ENCODE data around the gene DOCK6.

GRCh38 chr19:11268783-11269267 is 6.5 kb upstream of the DOCK6 start:
- no peak for TF ChIP-seq ZMAT4 (CRISPR knock-in tag; IDR thresholded peaks at IDR 0.05)
- no peak for TF ChIP-seq CREB1 (CRISPR knock-in tag; IDR thresholded peaks at IDR 0.05)
- no peak for TF ChIP-seq NR3C1 (CRISPR knock-in tag; conservative IDR thresholded peaks at IDR 0.05; ENCODE audit: low read depth)
- no peak for TF ChIP-seq ZNF416 (CRISPR knock-in tag; IDR thresholded peaks at IDR 0.05)

All from WTC11 (cell line).